ENCODE measurements around the gene B3GNT9. TPM values are rescaled to one million over a fixed set of nuclear protein-coding genes. Genes with fewer than 3 reads are reported as not detected.

The B3GNT9 gene
- total RNA-seq, 2 experiments from 2014 or later = 6.6 to 7.2 TPM

Other genes with a start within 250 kb of the B3GNT9 start
- gene CDH16, start 232.1 kb downstream of the B3GNT9 start, total RNA-seq = not detected
- under 1 TPM in 1 of 2 experiments, not detected in 1; 0.34 TPM for gene RRAD, start 225.5 kb downstream of the B3GNT9 start, total RNA-seq
- gene CIAO2B, start 216.6 kb downstream of the B3GNT9 start, total RNA-seq = 100 to 1,000 TPM; 115 to 126 TPM
- 10 to 100 TPM; 29.7 to 34.0 TPM for gene CES2, start 215.5 kb downstream of the B3GNT9 start, total RNA-seq
- gene CES3, start 189.7 kb downstream of the B3GNT9 start, total RNA-seq = 1 to 10 TPM; 2.4 to 4.3 TPM
- gene CES4A, start 162.4 kb downstream of the B3GNT9 start, total RNA-seq = 10 to 100 TPM; 10.5 to 12.0 TPM
- 100 to 1,000 TPM; 235 to 241 TPM for gene CBFB, start 121.8 kb downstream of the B3GNT9 start, total RNA-seq
- 10 to 100 TPM; 16.5 TPM for gene PHAF1, start 41.1 kb downstream of the B3GNT9 start, total RNA-seq
- 10 to 100 TPM; 39.2 to 40.7 TPM for gene TRADD, start 8.9 kb upstream of the B3GNT9 start, total RNA-seq
- gene FBXL8, start 9.0 kb upstream of the B3GNT9 start, total RNA-seq = 10 to 100 TPM; 22.7 to 24.8 TPM
- gene HSF4, start 13.7 kb upstream of the B3GNT9 start, total RNA-seq = 10 to 100 TPM; 31.5 to 34.4 TPM
- 1 to 10 TPM; 7.4 to 8.2 TPM for gene NOL3, start 19.5 kb upstream of the B3GNT9 start, total RNA-seq
- 10 to 100 TPM; 43.3 to 48.2 TPM for gene MATCAP1, start 33.0 kb upstream of the B3GNT9 start, total RNA-seq
- gene EXOC3L1, start 39.1 kb upstream of the B3GNT9 start, total RNA-seq = not detected
- gene E2F4, start 41.2 kb upstream of the B3GNT9 start, total RNA-seq = 100 to 1,000 TPM; 134 to 138 TPM
- 1 to 10 TPM; 7.2 to 8.0 TPM for gene ELMO3, start 48.1 kb upstream of the B3GNT9 start, total RNA-seq
- 10 to 100 TPM; 33.7 TPM for gene TMEM208, start 76.1 kb upstream of the B3GNT9 start, total RNA-seq
- gene FHOD1, start 96.5 kb upstream of the B3GNT9 start, total RNA-seq = 100 to 1,000 TPM in 1 of 2 experiments, 10 to 100 TPM in 1; 93.4 to 101 TPM
- 1 to 10 TPM; 3.1 to 4.1 TPM for gene SLC9A5, start 98.0 kb upstream of the B3GNT9 start, total RNA-seq
- gene PLEKHG4, start 128.5 kb upstream of the B3GNT9 start, total RNA-seq = 10 to 100 TPM; 13.6 to 16.3 TPM
- 1 to 10 TPM in 1 of 2 experiments, under 1 TPM in 1; 0.65 to 1.1 TPM for gene KCTD19, start 175.7 kb upstream of the B3GNT9 start, total RNA-seq
- not detected for gene LRRC36, start 175.8 kb upstream of the B3GNT9 start, total RNA-seq
- gene TPPP3, start 242.5 kb upstream of the B3GNT9 start, total RNA-seq = not detected